Caco-2 (cell line): Measurements from ENCODE around the gene WDFY4. TPM values are rescaled to one million over a fixed set of nuclear protein-coding genes. Genes with fewer than 3 reads are reported as not detected.

Experiments used
- BruUV-seq: library from RNA; stranded (reverse); fragments of 400-500 nt; replicated peaks from 2 replicates; lab custom pipeline; 2021; lab: Mats Ljungman, UMichigan
- CTCF ChIA-PET: fragments of 300-600 bp; sonication (Branson Sonifier 250); formaldehyde crosslinking; loops from one replicate; lab custom pipeline; 2022; ENCODE audit warnings: antibody characterized with exemption; lab: Charles Lee
- POLR2A ChIA-PET: fragments of 300-600 bp; sonication (Branson Sonifier 250); formaldehyde crosslinking; loops from one replicate; lab custom pipeline; 2022; ENCODE audit warnings: antibody characterized with exemption; lab: Charles Lee
- DNase-seq, 2 experiments: peaks; one replicate each; pipeline versions ENCODE4 v3.0.0 to v3.0.0-alpha.2; 2020 to 2022
- H3K27me3 ChIP-seq: replicated peaks from 2 replicates; pipeline ENCODE4 v1.6.0; 2011; ENCODE audit warnings: low read length; ENCODE audit not compliant: control insufficient read depth, insufficient read depth
- H3K36me3 ChIP-seq: 2 replicates; pipeline ENCODE4 v1.5.1; 2011; ENCODE audit warnings: low read length; ENCODE audit not compliant: control insufficient read depth, insufficient read depth
- H3K4me1 ChIP-seq: fragments of 250-450 bp; sonication (Bioruptor Pico); 2 replicates; pipeline ENCODE4 v1.5.1; 2020; ENCODE audit warnings: mild to moderate bottlenecking
- H3K4me3 ChIP-seq: 2 replicates; pipeline ENCODE4 v1.5.1; 2011; ENCODE audit warnings: low read depth, mild to moderate bottlenecking, control low read depth, low read length
- H3K9me3 ChIP-seq: fragments of 250-450 bp; sonication (Bioruptor Pico); 2 replicates; pipeline ENCODE4 v1.5.1; 2020; ENCODE audit warnings: mild to moderate bottlenecking, moderate library complexity
- H3K27ac Mint-ChIP-seq: one replicate; pipeline ENCODE4 v1.8.0; 2022; ENCODE audit warnings: mixed read lengths; ENCODE audit not compliant: unreplicated experiment
- H3K27me3 Mint-ChIP-seq: one replicate; pipeline ENCODE4 v1.8.0; 2022; ENCODE audit warnings: mixed read lengths; ENCODE audit not compliant: insufficient read depth, unreplicated experiment
- H3K36me3 Mint-ChIP-seq: one replicate; pipeline ENCODE4 v1.8.0; 2022; ENCODE audit warnings: mild to moderate bottlenecking, mixed read lengths; ENCODE audit not compliant: insufficient read depth, unreplicated experiment
- H3K4me1 Mint-ChIP-seq: one replicate; pipeline ENCODE4 v1.8.0; 2022; ENCODE audit warnings: low read depth, mixed read lengths; ENCODE audit not compliant: unreplicated experiment
- H3K4me3 Mint-ChIP-seq: one replicate; pipeline ENCODE4 v1.8.0; 2022; ENCODE audit warnings: mild to moderate bottlenecking, moderate library complexity, mixed read lengths; ENCODE audit not compliant: unreplicated experiment
- H3K9me3 Mint-ChIP-seq: one replicate; pipeline ENCODE4 v1.8.0; 2022; ENCODE audit warnings: mixed read lengths; ENCODE audit not compliant: unreplicated experiment
- intact Hi-C: fragments of 100-400 bp; cut with micrococcal nuclease; formaldehyde crosslinking; loops from one replicate; pipeline ENCODE4 v1.10.0; 2022; ENCODE audit not compliant: unreplicated experiment
- total RNA-seq: library from RNA; stranded (reverse); gene quantifications from 2 replicates; pipeline ENCODE4 v1.2.3, GENCODE V29; 2022
- TF ChIP-seq, protein P1 (sequence below), 2 experiments: fragments of 200-600 bp in 1 of 2; IDR thresholded peaks; 1 replicate in 1 of 2; 2 replicates in 1 of 2; pipeline versions ENCODE4 v1.5.1 to v1.8.0; 2011 to 2022; ENCODE audit warnings: antibody characterized with exemption in 1 of 2, control low read depth in 1 of 2, inconsistent platforms in 1 of 2, low read depth in 1 of 2, low read length in 1 of 2, mild to moderate bottlenecking in 1 of 2, moderate library complexity in 1 of 2; ENCODE audit not compliant: insufficient read depth in 1 of 2, severe bottlenecking in 1 of 2, unreplicated experiment in 1 of 2

The WDFY4 gene
- total RNA-seq, 1 experiment from 2014 or later, result not detected

GRCh38 chr10:48990226-48990625 is 305.6 kb downstream of the WDFY4 start:
- BruUV-seq, result no TSS peak
- Mint-ChIP-seq H3K9me3 (no peaks in the 10 kb centered on the region), H3K27me3 (peaks cover 8% of the 10 kb centered on the region), H3K4me1 (no peaks in the 10 kb centered on the region), H3K36me3 (no peaks in the 10 kb centered on the region), H3K4me3 (no peak overlapping the region), H3K27ac (no peak overlapping the region)
- Histone ChIP-seq H3K4me3 (no peak overlapping the region), H3K27me3 (no peaks in the 10 kb centered on the region; the same call in 1 of the 2 replicates), H3K4me1 (no peaks in the 10 kb centered on the region), H3K9me3 (no peaks in the 10 kb centered on the region), H3K36me3 (no peaks in the 10 kb centered on the region)
- ChIA-PET POLR2A (no interaction called here), CTCF (no interaction called here)
- TF ChIP-seq, protein P1, sequence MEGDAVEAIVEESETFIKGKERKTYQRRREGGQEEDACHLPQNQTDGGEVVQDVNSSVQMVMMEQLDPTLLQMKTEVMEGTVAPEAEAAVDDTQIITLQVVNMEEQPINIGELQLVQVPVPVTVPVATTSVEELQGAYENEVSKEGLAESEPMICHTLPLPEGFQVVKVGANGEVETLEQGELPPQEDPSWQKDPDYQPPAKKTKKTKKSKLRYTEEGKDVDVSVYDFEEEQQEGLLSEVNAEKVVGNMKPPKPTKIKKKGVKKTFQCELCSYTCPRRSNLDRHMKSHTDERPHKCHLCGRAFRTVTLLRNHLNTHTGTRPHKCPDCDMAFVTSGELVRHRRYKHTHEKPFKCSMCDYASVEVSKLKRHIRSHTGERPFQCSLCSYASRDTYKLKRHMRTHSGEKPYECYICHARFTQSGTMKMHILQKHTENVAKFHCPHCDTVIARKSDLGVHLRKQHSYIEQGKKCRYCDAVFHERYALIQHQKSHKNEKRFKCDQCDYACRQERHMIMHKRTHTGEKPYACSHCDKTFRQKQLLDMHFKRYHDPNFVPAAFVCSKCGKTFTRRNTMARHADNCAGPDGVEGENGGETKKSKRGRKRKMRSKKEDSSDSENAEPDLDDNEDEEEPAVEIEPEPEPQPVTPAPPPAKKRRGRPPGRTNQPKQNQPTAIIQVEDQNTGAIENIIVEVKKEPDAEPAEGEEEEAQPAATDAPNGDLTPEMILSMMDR (IDR thresholded peaks at IDR 0.05; ENCODE audit: insufficient read depth in 1 of 2, low read depth in 1 of 2, low read length in 1 of 2, severe bottlenecking in 1 of 2, unreplicated experiment in 1 of 2), result no peak
- no peak for DNase-seq
- intact Hi-C loops, result no loop called here

- H3K4me3 Mint-ChIP-seq, result no peak overlapping the region
- TF ChIP-seq, protein P1 (IDR thresholded peaks at IDR 0.05; ENCODE audit: insufficient read depth in 1 of 2, low read depth in 1 of 2, low read length in 1 of 2, severe bottlenecking in 1 of 2, unreplicated experiment in 1 of 2), result no peak
- ChIA-PET POLR2A (no interaction called here), CTCF (no interaction called here)
- BruUV-seq, result no TSS peak
- Histone ChIP-seq H3K27me3 (no peaks in the 10 kb centered on the region), H3K4me3 (no peak overlapping the region), H3K9me3 (no peaks in the 10 kb centered on the region), H3K36me3 (no peaks in the 10 kb centered on the region), H3K4me1 (no peaks in the 10 kb centered on the region)
- DNase-seq, result no peak
- intact Hi-C loops, result no loop called here
- peaks cover 11% of the 10 kb centered on the region for H3K27me3 Mint-ChIP-seq
- no peak overlapping the region for H3K27ac Mint-ChIP-seq
- H3K9me3 Mint-ChIP-seq, result no peaks in the 10 kb centered on the region
- no peaks in the 10 kb centered on the region for H3K4me1 Mint-ChIP-seq
- H3K36me3 Mint-ChIP-seq, result no peaks in the 10 kb centered on the region
These were observed 309.0 kb downstream of the WDFY4 start for GRCh38 chr10:48993627-48994026.

DNA sequence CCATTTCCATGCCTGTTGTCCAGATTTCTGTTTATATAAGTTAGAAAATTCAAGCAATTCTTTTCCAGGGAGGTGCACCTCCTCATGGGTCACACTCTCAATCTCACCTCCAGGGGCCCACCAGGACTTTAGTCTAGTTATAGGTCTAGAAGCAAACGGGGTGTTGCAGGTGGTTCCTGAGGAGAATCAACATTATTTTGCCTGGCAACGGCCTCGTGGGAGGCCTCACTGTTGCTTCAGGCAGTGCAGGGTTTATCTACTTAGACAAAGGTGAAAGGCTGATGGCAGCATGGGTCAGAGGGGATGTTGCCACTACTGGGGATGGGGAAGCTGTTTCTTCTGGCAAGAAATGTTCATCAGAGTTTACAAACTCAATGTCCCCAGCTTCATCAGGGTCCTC is 311.7 kb downstream of the WDFY4 start:
- POLR2A ChIA-PET, result no interaction called here
- intact Hi-C loops, result no loop called here
- Histone ChIP-seq H3K36me3 (no peaks in the 10 kb centered on the region), H3K4me1 (no peaks in the 10 kb centered on the region), H3K4me3 (no peak overlapping the region), H3K27me3 (no peaks in the 10 kb centered on the region), H3K9me3 (no peaks in the 10 kb centered on the region)
- Mint-ChIP-seq H3K27ac (no peak overlapping the region), H3K4me3 (no peak overlapping the region), H3K4me1 (peaks cover 4% of the 10 kb centered on the region), H3K27me3 (peaks cover 13% of the 10 kb centered on the region), H3K9me3 (no peaks in the 10 kb centered on the region), H3K36me3 (no peaks in the 10 kb centered on the region)
- no TSS peak for BruUV-seq
- DNase-seq, result no peak
- CTCF ChIA-PET, result no interaction called here
- TF ChIP-seq, protein P1 (IDR thresholded peaks at IDR 0.05; ENCODE audit: insufficient read depth in 1 of 2, low read depth in 1 of 2, low read length in 1 of 2, severe bottlenecking in 1 of 2, unreplicated experiment in 1 of 2), result no peak
